ENCODE measurements around the gene OPTN.

Gene OPTN

GRCh38 chr10:13102002-13102794, 2.2 kb downstream of the OPTN start:
- peak; percentile 26 for DNase-seq
- H3K4me3 ChIP-seq (ENCODE audit: low read depth, low read length), result peak overlapping the region; percentile 15
- in situ Hi-C loops (cut with HindIII; ENCODE audit: low pct_ligation_motif_present, low sequenced_read_pairs), result no loop called here
- no peak overlapping the region for H3K27ac ChIP-seq
- no peak for TF ChIP-seq CTCF (IDR thresholded peaks at IDR 0.05; ENCODE audit: low read depth, low read length, missing control alignments)
- peaks cover 17% of the 10 kb centered on the region for H3K36me3 ChIP-seq (replicated peaks)
- H3K27me3 ChIP-seq (replicated peaks), result no peaks in the 10 kb centered on the region

GRCh38 chr10:13103554-13103953, 3.6 kb downstream of the OPTN start:
- H3K27me3 ChIP-seq (replicated peaks), result no peaks in the 10 kb centered on the region
- no peak overlapping the region for H3K27ac ChIP-seq
- peaks cover 23% of the 10 kb centered on the region for H3K36me3 ChIP-seq (replicated peaks)

GRCh38 chr10:13104697-13105096, 4.7 kb downstream of the OPTN start:
- no peak for DNase-seq
- in situ Hi-C loops (cut with HindIII; ENCODE audit: low pct_ligation_motif_present, low sequenced_read_pairs), result no loop called here
- Histone ChIP-seq H3K27me3 (replicated peaks) (no peaks in the 10 kb centered on the region), H3K4me3 (ENCODE audit: low read depth, low read length) (no peak overlapping the region), H3K27ac (no peak overlapping the region), H3K36me3 (replicated peaks) (peaks cover 31% of the 10 kb centered on the region)
- no peak for TF ChIP-seq CTCF (IDR thresholded peaks at IDR 0.05; ENCODE audit: low read depth, low read length, missing control alignments)

More at GRCh38 chr10:13103554-13103953, 3.6 kb downstream of the OPTN start:
- H3K4me3 ChIP-seq (ENCODE audit: low read depth, low read length), result no peak overlapping the region
- DNase-seq, result no peak
- in situ Hi-C loops (cut with HindIII; ENCODE audit: low pct_ligation_motif_present, low sequenced_read_pairs), result no loop called here
- TF ChIP-seq CTCF (IDR thresholded peaks at IDR 0.05; ENCODE audit: low read depth, low read length, missing control alignments), result no peak

- H3K36me3 ChIP-seq (replicated peaks), result peaks cover 33% of the 10 kb centered on the region
- no peak overlapping the region for H3K4me3 ChIP-seq (ENCODE audit: low read depth, low read length)
- no peak overlapping the region for H3K27ac ChIP-seq
- H3K27me3 ChIP-seq (replicated peaks), result no peaks in the 10 kb centered on the region
- no peak for TF ChIP-seq CTCF (IDR thresholded peaks at IDR 0.05; ENCODE audit: low read depth, low read length, missing control alignments)
- DNase-seq, result no peak
- in situ Hi-C loops (cut with HindIII; ENCODE audit: low pct_ligation_motif_present, low sequenced_read_pairs), result no loop called here
Observed at GRCh38 chr10:13105184-13105583, 5.2 kb downstream of the OPTN start.

- no peak for TF ChIP-seq CTCF (IDR thresholded peaks at IDR 0.05; ENCODE audit: low read depth, low read length, missing control alignments)
- in situ Hi-C loops (cut with HindIII; ENCODE audit: low pct_ligation_motif_present, low sequenced_read_pairs), result no loop called here
Observed at GRCh38 chr10:13106387-13107045, 6.6 kb downstream of the OPTN start.

More at GRCh38 chr10:13106387-13107045, 6.6 kb downstream of the OPTN start:
- no peak overlapping the region for H3K27ac ChIP-seq
- H3K27me3 ChIP-seq (replicated peaks), result no peaks in the 10 kb centered on the region
- H3K36me3 ChIP-seq (replicated peaks), result peaks cover 43% of the 10 kb centered on the region
- DNase-seq, result no peak
- no peak overlapping the region for H3K4me3 ChIP-seq (ENCODE audit: low read depth, low read length)

Measured in brain microvascular endothelial cell (primary cell).